Kasumi-1 (cell line): Measurements from ENCODE around the gene HK1.
"Not testable (repeated sequence)": the region's sequence is repeated elsewhere in the genome, so short reads cannot be mapped to it uniquely, and the experiment has no call there.

Experiments used
- DNase-seq, 2 experiments: peaks; one replicate each; lab custom pipeline; 2025; lab: John Stamatoyannopoulos, UW

Gene HK1

DNA sequence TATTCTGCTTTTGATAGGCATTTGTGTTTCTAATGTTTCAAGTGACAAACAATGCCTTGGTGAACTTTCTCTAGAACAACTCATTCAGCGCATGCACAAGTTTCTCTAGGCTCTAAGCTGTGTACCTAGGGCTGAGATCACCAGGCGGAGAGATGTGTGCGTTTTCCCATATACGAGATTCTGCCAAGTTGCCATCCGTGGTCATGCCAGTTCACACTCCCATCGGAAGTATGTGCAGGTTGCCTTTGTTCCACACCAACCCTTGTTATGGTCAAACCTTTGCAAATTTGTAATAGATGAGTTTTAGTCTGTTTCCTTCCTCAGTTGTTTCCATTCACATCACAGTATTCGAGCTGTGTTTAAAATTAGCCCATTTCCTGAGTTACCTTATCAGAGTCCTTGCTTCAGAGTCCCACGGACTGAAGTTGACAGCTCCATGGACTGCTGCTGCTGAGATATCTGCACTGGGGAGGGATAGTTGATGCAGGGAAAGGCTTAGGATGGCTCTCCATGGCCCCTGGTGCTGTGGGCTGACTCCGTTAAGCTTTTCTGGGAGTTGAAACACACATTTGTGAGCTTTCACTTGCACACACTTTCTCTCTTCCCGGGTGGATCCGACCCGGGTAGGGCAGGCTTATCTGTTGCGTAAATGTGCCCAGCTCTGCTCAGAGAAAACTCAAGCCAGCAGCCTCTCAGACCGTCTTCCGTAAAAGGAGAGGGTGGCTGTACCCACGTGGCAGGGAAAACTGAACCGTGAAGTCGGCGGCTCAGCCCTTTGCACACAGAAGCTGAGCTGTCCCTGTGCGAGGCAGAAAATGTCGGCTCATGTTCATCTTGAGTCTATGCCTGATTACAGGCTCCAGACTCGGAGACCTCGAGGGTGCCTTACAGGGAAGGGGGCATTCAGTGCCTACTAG, 49.4 kb downstream of the HK1 start:
- DNase-seq, result peak; percentile 90

DNA sequence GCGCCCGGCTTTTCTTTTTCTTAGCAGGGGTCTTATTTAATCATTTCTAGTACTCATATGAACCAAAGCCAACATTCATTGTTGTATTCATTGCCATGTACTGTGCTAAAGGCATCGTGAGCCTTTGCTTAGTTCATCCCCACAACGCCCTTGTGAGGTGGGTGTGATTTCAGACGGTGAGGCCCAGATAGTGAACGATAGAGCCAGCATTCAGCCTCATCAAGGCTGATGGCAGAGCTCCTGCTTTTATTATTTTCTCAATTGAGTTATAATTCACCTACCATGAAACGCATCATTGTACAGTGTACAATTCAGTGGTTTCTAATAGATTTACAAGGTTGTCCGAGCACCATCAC, 50.1 kb downstream of the HK1 start:
- DNase-seq, result no peak

DNA sequence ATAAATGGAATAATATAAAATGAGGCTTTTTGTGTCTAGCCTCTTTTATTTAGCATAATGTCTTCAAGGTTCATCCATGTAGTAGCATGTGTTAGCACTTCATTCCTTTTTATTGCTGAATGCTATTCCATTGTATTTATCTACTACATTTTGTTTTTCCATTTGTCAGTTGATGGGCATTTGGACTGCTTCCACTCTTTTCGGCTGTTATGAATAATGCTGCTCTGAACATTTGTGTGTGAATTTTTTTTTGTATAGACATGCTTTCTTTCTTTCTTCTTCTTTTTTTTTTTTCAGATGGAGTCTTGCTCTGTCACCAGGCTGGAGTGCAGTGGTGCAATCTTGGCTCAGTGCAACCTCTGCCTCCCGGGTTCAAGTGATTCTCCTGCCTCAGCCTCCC, 50.6 kb downstream of the HK1 start:
- DNase-seq, result not testable (repeated sequence)

DNA sequence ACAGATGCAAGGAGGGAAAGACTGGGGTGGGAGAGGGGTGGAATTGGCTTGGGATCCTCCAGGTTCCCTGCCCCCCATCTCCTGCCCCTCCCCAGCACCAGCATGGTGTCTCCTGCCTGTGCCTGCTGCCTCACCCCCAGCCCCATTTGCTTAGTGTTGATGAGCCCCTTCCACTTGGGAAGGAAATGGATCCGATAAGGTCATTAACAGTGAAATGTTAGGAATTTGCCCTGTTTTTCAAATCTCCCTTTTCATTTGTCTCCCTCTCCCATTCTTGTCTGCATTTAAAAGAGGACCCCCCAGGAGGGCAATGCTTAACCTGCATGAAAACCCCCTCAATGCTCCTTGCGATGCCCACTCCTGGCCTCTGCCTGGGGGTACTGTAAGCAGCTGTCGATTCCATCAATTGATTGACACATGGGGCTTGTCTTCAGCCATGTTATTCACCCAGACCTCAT, 51.5 kb downstream of the HK1 start:
- no peak for DNase-seq

DNA sequence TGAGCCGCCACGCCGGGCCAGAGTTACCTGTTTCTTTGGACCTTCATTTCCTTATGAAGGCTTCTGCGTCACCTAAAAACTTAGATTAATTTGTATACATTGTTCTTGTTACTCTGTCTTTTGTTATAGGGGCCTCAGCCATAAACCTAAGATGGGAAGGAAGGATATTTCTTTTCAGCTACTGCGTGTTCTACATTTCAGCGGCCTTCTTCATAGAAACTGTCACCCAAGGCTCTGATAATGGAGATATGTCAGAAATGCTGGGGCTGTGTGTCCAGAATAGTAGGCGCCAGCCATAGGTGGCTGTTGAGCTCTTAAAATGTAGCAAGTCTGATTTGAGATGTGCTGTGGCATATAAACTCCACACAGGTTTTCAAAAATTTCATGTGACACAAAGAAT, 52.9 kb downstream of the HK1 start:
- no peak for DNase-seq

DNA sequence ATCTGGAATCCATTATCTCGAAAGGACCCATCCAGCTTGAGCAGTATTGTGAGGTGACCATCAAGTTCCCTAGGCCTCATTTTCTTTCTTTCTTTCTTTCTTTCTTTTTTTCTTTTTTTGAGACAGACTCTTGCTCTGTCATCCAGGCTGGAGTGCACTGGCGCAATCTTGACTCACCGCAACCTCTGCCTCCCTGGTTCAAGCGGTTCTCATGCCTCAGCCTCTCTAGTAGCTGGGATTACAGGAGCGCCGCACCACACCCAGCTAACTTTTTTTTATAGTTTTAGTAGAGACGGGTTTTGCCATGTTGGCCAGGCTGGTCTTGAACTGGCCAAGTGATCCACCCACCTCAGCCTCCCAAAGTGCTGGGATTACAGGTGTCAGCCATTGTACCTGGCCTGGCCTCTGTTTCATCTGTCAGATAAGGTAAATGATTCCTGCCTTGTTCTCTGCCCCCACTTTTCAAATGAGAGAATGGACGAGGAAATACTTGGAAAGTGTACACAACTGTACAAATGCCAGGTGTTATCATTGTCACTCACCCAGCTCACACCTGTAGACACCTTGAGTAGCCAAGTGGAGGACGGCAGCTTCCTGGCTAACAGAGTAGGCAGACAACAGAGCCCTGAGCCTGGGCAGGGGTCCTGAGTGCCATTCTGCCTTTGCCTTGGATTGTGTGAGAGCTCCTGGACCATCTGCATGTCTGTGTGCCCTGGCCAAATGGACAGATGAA, 54.1 kb downstream of the HK1 start:
- DNase-seq, result no peak

DNA sequence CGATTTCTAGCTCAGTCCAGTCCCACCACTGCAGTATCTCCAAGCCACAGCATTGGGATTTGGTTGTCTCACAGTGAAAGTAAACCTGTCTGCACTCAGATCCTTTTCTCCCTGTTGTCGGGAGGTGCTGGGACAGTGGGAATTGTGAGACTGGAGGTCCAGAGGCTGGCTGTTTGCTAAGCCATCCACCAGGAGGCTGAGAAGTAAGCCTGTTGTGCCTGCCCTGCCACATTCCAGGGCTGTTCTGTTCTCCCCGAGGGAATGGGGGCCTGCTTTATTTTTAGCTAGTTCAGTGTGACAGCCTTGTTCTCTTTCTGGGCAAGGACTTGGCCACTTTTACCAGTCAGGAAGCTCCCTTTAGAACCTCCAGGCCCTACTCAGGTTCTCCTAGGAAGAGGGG, 54.9 kb downstream of the HK1 start:
- DNase-seq, result no peak

DNA sequence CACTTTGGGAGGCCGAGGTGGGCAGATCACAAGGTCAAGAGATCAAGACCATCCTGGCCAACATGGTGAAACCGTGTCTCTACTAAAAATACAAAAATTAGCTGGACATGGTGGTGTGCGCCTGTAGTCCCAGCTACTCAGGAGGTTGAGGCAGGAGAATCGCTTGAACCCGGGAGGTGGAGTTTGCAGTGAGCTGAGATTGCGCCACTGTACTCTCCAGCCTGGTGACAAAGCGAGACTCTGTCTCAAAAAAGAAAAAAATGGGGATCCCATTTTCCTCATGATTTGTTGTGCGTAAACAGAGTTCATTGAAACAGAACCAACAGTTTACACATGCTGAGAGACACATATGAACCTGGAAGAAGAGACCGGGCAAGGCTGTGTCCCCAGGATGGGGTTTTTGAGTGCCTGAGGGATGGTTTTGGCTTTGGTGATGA, 55.6 kb downstream of the HK1 start:
- DNase-seq, result not testable (repeated sequence)

DNA sequence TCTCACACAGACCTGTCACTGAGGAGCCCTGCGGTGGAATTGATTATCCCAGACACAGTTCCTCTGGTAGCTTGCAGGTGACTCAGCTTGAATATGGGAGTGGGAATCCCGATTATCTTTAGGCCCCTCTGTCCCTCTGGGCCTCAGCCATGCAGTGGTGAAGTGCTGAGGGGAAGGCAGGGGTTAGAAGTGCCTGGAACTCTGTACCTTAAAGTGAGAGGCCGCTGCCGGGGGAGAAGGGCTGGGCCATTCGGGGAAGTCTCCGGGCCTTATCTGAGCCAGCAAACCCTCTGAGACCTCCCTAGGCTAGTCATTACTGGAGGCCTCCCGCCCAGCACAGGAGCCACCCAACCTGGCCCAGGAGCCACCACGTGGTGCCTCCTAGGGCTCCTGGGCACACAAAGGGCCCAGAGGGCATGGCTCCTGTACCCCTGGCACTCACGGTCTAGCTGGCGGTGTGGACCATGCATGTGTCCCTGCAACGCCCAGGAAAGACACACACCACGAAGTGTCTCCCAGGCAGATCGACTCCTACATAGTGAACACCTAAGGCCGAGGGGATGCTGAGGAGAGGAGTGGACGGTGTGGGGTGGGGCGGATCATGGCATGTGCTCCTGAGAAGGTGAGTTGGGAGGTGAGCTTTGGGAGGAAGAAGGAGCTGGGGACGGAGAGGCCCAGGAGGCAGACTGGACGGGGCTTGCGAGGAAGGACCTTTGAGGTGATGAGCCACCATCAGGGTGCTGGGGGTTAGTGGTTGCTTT, 56.2 kb downstream of the HK1 start:
- DNase-seq, result no peak

DNA sequence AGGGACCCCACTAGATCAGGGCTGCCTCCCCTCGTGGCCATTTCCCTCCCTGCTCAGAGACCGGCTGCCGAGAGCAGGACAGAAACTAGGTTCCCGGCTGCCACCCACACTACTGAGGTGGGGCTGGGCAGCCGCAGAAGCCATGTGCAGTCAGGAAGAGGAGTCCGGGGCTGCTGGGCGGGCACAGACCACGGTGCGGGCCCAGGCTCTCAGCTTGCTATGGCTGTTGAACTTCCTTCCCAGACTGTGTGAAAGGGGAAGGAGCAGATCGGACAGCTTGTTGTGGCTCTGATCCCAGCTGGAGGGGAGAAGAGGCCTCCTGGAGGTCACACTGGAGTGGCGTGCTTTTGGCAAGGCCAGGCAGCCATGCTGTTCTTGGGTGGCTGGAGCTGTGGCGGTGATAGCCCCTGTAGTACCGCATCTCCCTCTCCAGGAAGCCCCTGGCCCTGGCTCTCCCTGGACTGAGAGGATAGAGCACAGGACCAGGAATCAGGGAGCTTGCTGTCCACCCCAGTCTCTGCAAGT, 56.8 kb downstream of the HK1 start:
- DNase-seq, result peak; percentile 95 to 96

DNA sequence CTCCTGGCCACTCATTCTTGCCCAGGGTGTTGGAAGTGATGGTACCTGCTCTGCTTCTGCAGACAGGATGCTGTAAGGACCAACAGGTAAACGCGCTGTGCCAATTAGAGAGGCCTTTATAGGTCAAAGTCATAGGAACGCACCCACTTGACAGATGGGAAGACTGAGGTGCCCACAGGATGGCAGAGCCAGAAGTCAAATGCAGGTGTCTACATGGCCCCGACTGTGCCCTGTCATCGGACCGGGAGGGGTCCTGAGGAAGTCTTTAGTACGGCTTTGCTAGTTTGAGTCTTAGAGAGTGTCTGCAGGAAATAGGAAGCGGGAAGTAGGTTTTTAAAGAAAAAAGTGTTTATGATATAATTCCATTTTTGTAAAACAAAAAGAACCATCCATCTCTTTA, 57.3 kb downstream of the HK1 start:
- no peak for DNase-seq

DNA sequence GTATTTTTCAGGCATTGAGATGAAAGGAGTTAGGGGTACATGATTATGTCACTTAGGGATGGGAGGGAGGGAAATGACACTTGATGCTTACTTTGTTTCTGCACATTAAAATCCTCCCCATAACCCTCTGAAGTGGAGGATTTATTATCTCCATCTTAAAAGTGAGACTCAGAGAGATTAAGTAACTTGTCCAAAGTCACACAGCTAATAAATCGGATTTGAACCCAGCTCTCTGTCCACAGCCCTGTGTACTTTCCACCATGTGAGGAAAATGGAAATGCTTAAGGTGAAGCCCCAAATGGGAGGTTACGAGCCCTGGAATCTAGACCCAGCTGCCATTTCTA, 58.6 kb downstream of the HK1 start:
- no peak for DNase-seq

DNA sequence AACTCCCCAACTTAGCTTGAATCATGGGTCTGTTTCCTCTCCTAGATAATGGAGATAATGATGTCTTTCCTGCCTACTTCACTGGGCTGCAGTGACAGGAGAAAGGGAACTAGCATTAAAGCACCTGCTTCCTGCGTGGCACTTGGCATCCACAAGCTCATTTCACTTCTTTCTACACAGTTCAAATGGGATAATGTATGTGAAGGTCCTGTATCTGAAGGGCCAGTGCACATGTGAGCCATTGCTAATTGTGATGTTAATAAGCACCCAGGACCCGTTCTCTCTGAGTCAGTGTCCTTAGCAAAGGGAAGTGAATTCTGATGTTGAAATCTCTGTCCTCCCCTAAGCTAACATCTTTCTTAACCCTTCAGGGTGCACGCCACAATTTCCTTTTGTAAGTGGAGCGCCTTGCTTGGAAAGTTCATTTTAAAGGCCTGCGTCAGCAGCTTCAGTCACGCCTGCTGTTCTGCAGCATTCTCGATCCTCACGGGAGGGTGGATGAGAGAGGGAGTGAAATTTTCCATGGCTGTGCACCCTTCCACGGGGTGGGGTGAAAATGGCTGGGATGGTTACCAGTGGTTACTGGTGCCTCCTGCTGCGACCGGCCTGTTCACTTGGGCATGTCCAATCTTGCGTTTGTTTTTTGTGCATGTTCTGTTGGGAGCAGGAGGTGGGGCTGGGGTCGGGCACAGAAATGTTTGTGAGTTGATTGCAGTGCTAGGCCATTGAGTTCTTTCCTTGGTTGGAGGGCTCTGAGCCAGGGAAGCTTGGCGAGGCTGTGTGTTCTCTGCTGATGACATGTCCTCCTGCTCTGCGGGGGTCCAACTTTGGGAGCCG, 59.2 kb downstream of the HK1 start:
- peak; percentile 98 to 99 for DNase-seq

DNA sequence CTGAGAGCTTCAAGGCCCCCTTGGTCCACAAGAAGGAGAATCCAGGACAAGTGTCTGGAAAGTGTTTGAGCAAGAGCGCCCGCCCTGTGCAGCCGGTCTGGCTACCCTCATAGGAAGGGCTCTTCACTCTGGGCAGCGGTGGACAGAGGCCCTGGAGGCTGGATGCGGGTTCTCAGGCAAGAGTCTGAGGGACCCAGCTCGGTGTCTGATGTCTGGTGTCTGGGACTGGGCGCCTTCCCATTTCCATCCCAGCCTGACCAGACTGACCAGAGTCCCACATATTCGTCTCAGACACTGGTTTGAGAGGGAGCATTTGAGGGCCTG, 59.8 kb downstream of the HK1 start:
- no peak for DNase-seq

DNA sequence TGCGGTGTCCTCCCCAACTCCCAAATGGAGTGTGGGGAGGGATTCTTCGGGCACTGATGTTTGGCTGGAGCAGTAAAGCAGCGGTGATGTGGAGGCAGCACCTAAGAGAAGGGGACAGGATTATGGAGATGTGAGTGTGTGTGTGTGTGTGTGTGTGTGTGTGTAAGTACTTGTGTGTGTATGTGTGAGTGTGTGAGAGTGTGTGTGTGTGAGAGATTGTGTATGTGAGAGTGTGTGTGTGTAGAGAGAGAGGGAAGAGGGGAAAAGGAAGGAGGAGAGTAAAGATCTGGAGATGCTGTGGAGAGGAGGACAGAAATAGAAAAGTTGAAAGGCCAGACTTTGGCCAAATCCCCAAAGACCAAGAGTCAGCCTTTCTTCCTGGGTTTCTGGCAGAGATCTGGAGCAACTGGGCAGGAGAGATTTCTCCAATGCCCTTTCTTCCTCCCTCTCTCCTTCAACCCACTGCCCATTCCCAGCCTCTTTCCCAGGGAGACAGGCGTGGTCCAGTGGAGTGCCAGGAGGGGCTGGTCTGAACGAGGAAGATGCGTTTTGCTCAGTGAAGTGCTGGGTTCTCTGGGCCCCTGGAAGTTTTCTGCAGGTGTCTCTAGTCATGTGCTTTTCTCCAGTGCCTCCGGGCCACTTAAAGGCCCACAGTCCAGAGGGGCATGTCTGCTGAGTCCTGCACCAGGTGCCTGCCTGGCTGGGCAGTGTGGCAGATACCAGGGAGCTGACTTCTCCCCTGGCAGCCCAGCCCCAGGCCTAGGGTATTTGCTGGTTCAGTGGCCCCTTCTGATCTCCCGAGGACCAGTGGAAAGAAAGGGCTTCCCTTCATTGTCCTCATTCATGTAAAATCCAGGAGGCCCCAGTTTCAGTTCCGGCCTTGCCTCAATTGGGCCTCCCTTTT, 60.5 kb downstream of the HK1 start:
- no peak for DNase-seq

DNA sequence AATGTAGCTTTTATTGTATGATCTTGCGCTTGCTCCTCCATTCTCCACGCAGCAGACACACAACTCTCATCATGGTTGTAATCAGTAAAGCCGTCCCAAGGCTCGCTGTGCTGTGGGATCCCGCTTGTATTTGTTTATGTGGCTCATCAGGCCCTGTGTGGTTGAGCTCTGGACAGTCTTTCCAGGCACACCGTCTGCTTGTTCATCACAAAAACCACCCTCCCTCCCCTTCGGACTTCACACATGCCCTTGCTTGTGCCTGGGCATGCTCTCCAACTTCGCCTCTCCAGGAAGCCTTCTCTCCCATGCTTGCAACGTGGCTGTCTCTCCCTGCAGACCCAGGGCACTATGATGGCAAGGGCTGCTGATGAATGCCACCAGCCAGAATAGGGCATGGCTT, 62.4 kb downstream of the HK1 start:
- DNase-seq, result no peak

DNA sequence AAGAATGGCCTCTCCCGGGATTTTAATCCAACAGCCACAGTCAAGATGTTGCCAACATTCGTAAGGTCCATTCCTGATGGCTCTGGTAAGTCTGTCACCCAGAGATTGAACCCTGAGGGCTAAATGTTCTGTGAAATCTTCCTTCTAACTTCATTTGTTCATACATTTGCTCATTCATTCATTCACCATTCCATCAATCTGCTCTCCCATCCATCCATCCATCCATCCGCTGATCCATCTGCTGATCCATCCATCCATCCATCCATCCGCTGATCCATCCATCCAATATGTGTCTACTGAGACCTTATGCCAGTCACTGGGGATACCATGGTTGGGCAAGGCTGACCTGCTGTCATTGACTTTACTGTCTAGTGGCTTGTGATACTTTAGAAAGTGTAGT, 65.6 kb downstream of the HK1 start:
- no peak for DNase-seq

DNA sequence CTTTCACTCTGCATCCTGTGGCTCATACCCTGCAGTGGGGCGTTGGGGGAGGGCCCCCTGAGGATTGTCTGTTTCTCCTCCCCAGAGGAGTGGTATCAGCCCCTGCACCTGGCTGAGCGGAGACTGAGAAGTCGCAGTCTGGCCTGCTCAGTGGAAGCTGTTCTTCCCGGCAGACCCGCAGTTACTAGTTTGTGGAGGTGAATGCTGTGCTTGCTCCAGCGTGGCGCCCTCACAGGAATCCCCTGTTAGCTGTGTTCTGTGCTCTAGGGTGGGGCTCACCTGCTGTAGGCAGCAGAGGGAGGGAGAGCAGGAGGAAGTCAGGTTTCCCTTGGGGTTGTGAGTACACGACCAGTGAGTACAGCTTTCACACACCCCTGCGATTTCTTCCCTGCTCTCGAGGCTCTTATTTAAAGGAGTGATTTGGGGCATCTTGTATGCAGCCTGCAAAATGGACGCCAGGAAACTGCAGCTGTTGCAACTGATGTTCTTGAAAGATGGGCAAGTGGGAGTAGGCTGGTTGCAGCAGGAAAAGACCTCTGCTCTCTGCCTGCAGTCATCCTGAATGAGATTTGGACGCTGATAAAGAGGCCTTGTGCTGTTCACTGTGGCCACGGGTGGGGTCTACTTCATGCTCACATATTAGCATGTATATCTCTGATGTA, 66.4 kb downstream of the HK1 start:
- peak; percentile 10 to 20 for DNase-seq

DNA sequence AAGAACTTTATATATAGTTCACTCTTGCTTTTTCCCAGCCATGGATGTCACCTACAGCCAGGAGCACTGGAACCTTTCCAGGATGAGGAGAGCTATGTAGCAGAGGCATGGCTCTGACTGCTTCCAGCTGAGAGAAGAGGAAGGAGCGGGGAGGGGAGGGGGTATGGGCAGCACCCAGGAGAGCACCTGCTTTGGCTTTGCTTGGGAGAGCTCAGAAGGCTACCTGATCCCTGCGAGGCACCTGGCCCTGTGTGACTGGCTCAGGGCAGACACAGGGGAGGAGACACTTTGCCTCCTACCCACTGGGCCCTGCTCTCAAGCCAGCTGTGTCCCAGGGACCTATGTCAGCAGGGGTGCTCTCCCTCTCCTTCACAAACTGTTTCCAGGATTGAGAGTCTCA, 67.1 kb downstream of the HK1 start:
- DNase-seq, result no peak

DNA sequence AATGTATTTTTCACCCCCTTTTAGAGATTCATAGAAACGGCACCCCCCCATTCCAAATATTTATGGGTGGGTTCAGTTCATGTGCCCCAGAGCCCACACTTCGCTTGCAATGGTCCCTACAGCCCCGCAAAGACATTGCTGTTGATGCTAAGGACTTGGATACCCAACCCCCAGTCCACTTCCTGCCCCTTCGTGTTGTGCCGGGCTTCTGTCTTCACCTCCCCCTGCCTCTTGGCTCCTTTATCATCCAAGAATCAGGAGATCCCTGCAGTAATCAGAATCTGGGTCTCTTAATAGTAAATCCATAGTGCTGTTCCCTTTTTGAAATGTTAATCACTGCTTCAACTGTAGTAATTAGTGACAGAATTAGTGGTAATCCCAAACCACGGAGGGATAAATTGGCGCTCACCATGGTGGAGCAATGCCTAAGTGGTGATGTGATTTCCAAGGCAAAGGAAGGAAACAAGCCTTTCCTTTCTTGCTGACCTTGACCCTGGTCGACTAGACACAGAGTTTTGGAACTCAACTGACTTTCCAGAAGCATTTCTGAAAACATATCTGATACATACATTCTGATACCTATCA, 67.7 kb downstream of the HK1 start:
- DNase-seq, result no peak
